HUES6 (cell line): ENCODE measurements around the gene BTBD1.
"Not testable (repeated sequence)": the region's sequence is repeated elsewhere in the genome, so short reads cannot be mapped to it uniquely, and the experiment has no call there.

Experiments used
- H3K27ac ChIP-seq: 2 replicates; pipeline ENCODE4 v1.7.0; 2013; ENCODE audit warnings: low read depth, mild to moderate bottlenecking, low read length, inconsistent platforms
- H3K27me3 ChIP-seq: 2 replicates; pipeline ENCODE4 v1.6.1; 2013; ENCODE audit warnings: low read length; ENCODE audit not compliant: control insufficient read depth, insufficient read depth
- H3K36me3 ChIP-seq: 2 replicates; pipeline ENCODE4 v1.6.1; 2013; ENCODE audit warnings: low read length; ENCODE audit not compliant: control insufficient read depth, insufficient read depth
- H3K4me1 ChIP-seq: 2 replicates; pipeline ENCODE4 v1.6.1; 2013; ENCODE audit warnings: low read length; ENCODE audit not compliant: control insufficient read depth, insufficient read depth
- H3K4me3 ChIP-seq: 2 replicates; pipeline ENCODE4 v1.5.1; 2013; ENCODE audit warnings: low read depth, low read length
- H3K9ac ChIP-seq: one replicate; pipeline ENCODE4 v1.6.1; 2013; ENCODE audit warnings: mild to moderate bottlenecking, low read length
- H3K9me3 ChIP-seq: 2 replicates; pipeline ENCODE4 v1.6.1; 2013; ENCODE audit warnings: low read depth, low read length; ENCODE audit not compliant: control insufficient read depth, insufficient read depth

The BTBD1 gene

DNA sequence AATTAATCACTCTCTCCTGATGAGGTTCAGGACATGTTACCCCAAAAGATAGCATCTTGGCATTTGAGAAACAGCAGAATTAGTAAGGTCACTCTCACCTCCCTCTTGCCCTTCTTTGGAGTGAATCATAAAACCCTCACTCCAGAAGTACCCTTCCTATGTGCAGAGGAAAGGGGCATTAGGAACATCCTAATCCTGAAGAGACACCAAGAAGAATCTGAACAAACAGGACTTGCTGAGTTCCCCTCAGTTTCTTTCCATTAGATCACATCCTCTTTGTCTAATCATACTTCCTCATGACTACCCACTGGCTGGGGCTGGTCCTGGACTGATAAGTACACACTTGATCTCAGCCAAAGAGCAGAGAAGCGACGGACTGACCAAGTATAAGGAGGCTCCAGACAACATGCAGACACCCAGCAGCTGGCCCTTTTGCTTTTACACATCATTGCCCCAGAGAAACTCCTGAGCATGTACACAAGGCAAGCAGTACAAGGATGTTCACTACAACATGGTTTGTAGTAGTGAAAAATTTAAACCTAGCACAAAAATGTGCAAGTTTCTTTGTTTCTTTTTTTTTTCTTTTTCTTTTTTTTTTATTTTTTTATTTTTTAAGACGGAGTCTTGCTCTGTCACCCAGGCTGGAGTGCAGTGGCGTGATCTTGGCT is 25.4 kb upstream of the BTBD1 start:
- no peak overlapping the region for H3K9ac ChIP-seq
- no peak overlapping the region for H3K4me3 ChIP-seq

DNA sequence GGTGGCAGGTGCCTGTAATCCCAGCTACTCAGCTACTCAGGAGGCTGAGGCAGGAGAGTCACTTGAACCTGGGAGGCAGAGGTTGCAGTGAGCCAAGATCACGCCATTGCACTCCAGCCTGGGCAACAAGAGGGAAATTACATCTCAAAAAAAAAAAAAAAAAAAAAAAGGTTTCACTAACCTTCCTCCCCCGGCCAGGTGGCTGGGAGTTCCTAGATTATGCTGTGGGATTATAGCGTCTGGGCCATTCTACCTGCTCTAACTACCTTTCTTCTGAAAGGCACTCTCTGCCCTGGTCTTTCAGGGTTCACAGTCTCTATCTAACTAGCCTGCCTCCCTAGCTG is 24.9 kb upstream of the BTBD1 start:
- not testable (repeated sequence) for H3K27ac ChIP-seq, H3K9ac ChIP-seq, H3K9me3 ChIP-seq, H3K27me3 ChIP-seq, H3K4me1 ChIP-seq, H3K4me3 ChIP-seq, H3K36me3 ChIP-seq

More for the DNA sequence above, 25.4 kb upstream of the BTBD1 start:
- H3K36me3 ChIP-seq, result no peaks in the 10 kb centered on the region
- 0 out of 2 replicates have a peak, but pooled peaks cover 3% of the 10 kb centered on the region for H3K27me3 ChIP-seq
- H3K4me1 ChIP-seq, result no peaks in the 10 kb centered on the region
- H3K27ac ChIP-seq, result no peak overlapping the region
- no peaks in the 10 kb centered on the region for H3K9me3 ChIP-seq

DNA sequence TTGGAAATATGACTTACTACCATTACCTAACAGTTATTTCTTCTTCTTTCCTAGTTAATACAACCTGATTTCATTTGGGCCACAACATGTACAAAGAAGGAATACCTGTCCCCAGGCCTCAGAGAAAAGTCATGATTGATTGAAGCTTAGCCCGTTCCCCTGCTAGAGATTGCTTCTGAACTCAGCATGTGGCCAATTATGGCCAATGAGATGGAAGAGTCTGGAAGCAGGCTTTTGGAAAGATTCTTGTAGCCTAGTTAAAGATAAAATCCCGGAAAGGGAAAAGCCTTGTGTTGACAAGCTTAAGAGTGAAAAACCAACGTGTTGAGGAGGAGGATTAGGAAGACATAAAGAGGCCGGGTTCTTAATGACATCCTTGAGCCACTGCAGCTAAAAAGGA is 23.4 kb upstream of the BTBD1 start:
- Histone ChIP-seq H3K4me1 (no peaks in the 10 kb centered on the region), H3K4me3 (no peak overlapping the region), H3K9ac (no peak overlapping the region), H3K36me3 (no peaks in the 10 kb centered on the region), H3K27me3 (no peaks in the 10 kb centered on the region), H3K9me3 (no peaks in the 10 kb centered on the region), H3K27ac (no peak overlapping the region)

DNA sequence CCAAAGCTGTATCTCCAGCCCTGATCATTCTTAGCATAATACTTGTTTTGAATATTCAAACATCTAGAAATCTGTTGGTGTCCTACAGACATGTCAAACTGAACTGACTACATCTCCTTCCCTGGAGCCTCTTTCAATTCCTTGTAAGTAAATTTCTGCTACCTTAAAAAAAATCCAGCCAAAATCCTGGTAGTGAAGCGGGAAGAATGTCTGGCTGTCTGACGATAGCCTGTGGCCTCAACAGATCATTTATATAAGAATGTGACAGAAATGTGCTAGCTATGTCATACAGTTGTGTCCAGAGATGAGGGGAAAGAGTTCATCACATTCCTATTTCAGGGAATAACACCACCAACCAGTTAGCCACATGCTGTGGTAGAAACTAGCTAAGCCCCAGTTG is 21.8 kb upstream of the BTBD1 start:
- no peaks in the 10 kb centered on the region for H3K9me3 ChIP-seq
- no peaks in the 10 kb centered on the region for H3K27me3 ChIP-seq
- H3K4me3 ChIP-seq, result no peak overlapping the region
- H3K36me3 ChIP-seq, result no peaks in the 10 kb centered on the region
- no peaks in the 10 kb centered on the region for H3K4me1 ChIP-seq
- no peak overlapping the region for H3K27ac ChIP-seq
- H3K9ac ChIP-seq, result no peak overlapping the region

DNA sequence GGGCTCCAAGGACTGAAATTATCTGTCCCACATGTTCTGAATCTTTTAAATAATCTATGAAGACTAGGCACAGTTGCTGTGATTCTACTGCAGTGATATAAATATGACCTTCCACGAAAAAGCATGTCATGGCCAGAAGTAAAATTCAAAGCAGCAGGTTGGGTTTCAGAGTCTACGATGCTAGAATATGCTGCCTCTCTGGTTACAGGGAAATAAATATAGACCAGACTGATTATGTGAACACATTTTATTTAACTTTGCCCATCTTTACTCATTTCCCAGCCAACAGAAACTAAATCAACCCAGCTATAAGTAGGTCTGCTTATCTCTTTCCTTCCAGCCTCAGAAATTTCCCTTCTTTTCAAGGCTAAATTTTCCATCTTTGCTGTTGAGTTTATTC is 20.5 kb upstream of the BTBD1 start:
- no peak overlapping the region for H3K4me3 ChIP-seq
- H3K27ac ChIP-seq, result no peak overlapping the region
- no peaks in the 10 kb centered on the region for H3K27me3 ChIP-seq
- H3K9ac ChIP-seq, result no peak overlapping the region
- no peaks in the 10 kb centered on the region for H3K4me1 ChIP-seq
- no peaks in the 10 kb centered on the region for H3K9me3 ChIP-seq
- H3K36me3 ChIP-seq, result no peaks in the 10 kb centered on the region

DNA sequence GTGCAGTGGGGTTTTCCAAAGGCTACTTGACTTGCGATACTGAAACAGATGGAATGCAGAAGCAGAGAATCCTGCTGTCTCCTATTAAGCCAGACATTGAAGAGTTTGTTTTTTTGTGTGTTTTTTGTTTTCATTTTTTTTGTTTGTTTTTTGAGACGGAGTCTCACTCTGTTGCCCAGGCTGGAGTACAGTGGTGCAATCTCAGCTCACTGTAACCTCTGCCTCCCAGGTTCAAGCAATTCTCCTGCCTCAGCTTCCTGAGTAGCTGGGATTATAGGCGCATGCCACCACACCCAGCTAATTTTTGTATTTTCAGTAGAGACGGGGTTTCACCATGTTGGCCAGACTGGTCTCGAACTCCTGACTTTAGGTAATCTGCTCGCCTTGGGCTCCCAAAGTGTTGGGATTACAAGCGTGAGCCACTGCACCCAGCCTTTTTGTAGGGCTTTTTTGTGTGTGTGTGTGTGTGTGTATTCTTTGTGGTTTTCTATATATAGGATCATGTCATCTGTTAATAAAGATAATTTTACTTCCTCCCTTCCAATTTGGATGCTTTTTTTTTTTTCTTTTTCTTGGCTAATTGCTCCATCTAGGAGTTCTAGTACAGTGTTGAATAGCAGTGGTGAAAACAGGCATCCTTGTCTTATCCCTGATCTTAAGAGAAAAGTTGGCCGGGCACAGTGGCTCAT is 19.0 kb upstream of the BTBD1 start:
- not testable (repeated sequence) for H3K9ac ChIP-seq

DNA sequence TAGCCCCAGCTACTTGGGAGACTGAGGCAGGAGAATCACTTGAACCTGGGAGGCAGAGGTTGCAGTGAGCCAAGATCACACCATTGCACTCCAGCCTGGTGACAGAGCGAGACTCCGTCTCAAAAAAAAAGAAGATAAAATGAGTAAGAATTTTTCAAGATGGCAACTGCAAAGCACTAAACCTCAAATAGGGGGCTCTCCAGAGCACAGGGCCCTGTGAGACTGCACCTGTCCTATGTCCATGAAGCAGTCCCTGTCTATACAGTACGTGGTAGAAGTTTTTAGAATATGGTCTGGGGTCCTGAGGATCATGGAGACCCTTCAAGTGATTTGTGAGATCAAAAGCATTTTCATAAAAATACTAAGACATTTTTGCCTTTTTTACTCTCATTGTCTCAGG is 18.4 kb upstream of the BTBD1 start:
- not testable (repeated sequence) for H3K27ac ChIP-seq, H3K9ac ChIP-seq, H3K27me3 ChIP-seq, H3K36me3 ChIP-seq, H3K4me1 ChIP-seq, H3K4me3 ChIP-seq, H3K9me3 ChIP-seq

More for the DNA sequence above, 19.0 kb upstream of the BTBD1 start:
- not testable (repeated sequence) for H3K4me1 ChIP-seq, H3K27ac ChIP-seq, H3K27me3 ChIP-seq, H3K4me3 ChIP-seq, H3K36me3 ChIP-seq, H3K9me3 ChIP-seq

DNA sequence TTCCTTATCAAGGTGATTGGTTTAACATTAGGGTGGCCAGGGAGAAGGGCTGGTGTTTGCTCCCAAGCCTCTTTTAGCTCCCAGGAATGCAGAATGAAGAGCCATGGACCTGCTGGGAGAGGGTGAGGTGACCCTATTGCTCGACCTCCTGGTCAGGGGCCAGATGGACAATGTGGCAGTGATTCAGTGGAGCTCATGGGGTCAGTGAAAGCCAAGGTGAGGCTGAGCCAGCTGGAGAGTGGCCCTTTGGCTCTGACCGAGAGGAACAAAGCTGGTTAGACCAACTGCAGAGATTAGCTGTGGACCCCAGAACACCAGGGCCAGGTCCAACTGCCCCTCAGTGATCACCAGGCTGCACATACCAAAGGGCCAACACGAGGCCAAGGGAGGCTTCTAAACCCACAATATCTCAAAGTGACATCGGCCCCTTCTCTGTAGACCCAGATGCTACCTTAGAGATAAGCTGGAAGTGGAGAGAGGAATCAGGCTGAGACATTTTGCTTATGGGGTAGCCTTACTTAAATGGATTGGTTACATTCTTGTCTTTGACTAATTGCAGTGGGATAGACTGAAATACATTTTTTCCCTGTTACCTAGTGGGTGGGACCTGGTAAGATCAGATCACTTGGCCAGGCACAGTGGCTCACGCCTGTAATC is 15.8 kb upstream of the BTBD1 start:
- H3K36me3 ChIP-seq, result no peaks in the 10 kb centered on the region
- H3K27me3 ChIP-seq, result peaks cover 4% of the 10 kb centered on the region; the same call in 1 of the 2 replicates
- no peak overlapping the region for H3K27ac ChIP-seq
- no peaks in the 10 kb centered on the region for H3K9me3 ChIP-seq
- no peak overlapping the region for H3K4me3 ChIP-seq
- H3K9ac ChIP-seq, result no peak overlapping the region
- no peaks in the 10 kb centered on the region for H3K4me1 ChIP-seq

DNA sequence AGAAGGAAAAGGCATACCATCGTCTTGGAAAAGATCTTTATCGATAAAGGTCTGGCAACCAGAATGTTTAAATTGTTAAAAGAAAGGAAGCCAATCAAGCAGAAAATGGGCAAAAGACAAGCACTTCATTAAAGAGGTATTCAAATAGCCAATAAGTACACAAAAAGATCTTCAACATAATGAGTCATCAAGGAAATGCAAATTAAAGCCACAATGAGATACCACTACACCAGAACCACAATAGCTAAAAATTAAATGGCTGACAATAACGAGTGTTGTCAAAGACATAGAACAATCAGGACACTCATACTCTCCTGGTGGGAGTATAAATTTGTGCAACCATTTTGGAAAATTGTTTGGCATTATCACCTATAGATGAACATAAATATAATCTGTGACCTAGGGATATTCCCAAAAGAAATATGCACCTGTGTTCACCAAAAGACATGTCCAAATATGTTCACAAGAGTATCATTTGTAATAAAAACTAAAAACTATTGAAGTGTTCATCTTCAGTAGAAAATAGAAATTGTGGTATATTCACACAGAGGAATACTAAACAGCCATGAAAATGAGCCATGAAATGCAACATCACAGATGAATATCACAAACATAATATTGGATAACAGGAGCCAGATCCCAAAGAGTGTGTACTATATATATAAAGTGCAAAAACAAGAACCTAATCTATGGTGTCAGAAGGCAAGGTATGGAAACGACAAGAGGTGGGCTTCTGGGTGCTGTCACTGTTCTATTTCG is 14.4 kb upstream of the BTBD1 start:
- no peaks in the 10 kb centered on the region for H3K9me3 ChIP-seq
- no peaks in the 10 kb centered on the region for H3K4me1 ChIP-seq
- no peak overlapping the region for H3K4me3 ChIP-seq
- H3K27me3 ChIP-seq, result peaks cover 4% of the 10 kb centered on the region; the same call in 1 of the 2 replicates
- no peak overlapping the region for H3K27ac ChIP-seq
- H3K36me3 ChIP-seq, result no peaks in the 10 kb centered on the region
- H3K9ac ChIP-seq, result no peak overlapping the region

DNA sequence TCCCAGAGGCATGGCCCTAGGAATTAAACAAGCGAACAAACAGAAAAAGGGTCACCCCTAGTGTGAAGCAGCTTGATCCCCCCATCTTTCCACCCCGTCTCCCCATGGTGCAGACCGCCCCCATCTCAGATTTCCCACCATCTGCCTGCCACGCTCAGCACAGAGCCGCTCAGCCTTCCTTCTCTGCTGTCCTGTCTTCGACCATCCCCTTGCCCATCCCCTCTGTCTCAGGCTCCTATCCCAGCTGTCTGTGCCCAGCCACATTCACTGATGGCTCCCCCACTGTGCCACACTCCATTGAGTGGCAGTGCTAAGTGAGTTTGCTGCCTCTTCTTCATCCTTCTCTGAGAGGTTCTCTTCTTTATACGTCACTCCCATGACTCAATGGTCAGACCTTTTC is 11.7 kb upstream of the BTBD1 start:
- Histone ChIP-seq H3K27ac (no peak overlapping the region), H3K4me1 (no peaks in the 10 kb centered on the region), H3K36me3 (no peaks in the 10 kb centered on the region), H3K27me3 (peaks cover 4% of the 10 kb centered on the region; the same call in 1 of the 2 replicates), H3K4me3 (no peak overlapping the region), H3K9me3 (peaks cover 11% of the 10 kb centered on the region), H3K9ac (no peak overlapping the region)
